ENCODE results near the gene ATP11A. TPM values are rescaled to one million over a fixed set of nuclear protein-coding genes. Genes with fewer than 3 reads are reported as not detected.
A peak's percentile ranks its signal among the peaks of the same experiment; 100 is the strongest.

The ATP11A gene
- total RNA-seq, 4 donors from 2014 or later = 23.3 to 35.5 (median 31.1) TPM

GRCh38 chr13:112898621-112899280 lies 208.9 kb downstream of the ATP11A start:
- intact Hi-C loops (cut with DNase I; ENCODE audit: low total_unique reads) = no loop called here
- WGBS, 2 donors = 77 to 88% methylated on average over 21 to 26 of the region's 26 CpGs
- TF ChIP-seq, protein P1, sequence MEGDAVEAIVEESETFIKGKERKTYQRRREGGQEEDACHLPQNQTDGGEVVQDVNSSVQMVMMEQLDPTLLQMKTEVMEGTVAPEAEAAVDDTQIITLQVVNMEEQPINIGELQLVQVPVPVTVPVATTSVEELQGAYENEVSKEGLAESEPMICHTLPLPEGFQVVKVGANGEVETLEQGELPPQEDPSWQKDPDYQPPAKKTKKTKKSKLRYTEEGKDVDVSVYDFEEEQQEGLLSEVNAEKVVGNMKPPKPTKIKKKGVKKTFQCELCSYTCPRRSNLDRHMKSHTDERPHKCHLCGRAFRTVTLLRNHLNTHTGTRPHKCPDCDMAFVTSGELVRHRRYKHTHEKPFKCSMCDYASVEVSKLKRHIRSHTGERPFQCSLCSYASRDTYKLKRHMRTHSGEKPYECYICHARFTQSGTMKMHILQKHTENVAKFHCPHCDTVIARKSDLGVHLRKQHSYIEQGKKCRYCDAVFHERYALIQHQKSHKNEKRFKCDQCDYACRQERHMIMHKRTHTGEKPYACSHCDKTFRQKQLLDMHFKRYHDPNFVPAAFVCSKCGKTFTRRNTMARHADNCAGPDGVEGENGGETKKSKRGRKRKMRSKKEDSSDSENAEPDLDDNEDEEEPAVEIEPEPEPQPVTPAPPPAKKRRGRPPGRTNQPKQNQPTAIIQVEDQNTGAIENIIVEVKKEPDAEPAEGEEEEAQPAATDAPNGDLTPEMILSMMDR (IDR thresholded peaks at IDR 0.05) = no peak
- no peak for TF ChIP-seq POLR2A (IDR thresholded peaks at IDR 0.05)
- H3K4me3 ChIP-seq (ENCODE audit: low read depth, poor library complexity, severe bottlenecking) = no peak overlapping the region
- no peak for DNase-seq (ENCODE audit: low spot score in 2 of 2)

DNA sequence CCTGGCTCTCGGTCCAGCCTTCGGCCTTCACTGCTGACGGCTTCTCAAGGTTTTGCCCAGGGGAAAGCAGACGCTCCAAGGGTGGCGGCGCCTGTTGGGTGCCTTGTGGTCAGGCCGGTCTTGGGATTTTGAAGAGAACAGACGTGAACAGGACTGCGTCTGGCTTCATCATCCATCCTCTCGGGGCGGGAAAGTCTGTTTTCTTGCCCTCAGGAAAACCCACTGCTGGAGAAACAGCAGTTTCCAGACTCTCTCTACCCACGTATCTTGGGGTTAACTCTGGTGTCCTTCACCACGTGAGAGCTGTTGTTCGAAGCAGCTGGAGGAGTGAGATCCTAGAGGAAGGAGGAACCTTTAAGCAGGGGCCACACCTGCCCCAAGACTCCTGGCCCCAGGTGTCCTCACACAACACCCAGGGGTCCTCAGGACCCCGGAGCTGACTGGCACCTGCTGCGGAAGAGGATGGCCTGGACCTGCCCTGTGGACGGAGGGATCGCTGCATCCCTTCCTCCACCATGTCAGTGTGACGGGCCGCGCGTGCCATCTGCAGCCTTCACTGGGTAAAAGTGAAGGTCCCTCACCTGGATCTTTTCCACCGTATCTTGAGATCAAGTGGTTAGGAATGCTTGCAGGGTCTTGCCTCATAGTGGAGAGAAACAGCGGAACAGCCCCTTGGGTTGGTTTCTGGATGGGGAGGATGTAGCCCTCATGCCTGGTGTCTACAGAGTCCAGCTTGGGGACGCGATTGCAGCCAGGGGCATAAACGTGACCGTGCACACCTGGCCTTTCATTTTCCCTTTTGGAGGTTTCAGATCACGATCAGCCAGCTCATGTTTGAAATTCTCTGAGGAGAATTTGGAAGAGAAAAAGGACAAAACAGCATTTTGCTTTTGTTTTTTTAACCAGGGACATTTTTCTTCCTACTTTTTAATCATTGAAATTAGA lies 209.7 kb downstream of the ATP11A start:
- TF ChIP-seq POLR2A (IDR thresholded peaks at IDR 0.05) = no peak
- TF ChIP-seq, protein P1 (IDR thresholded peaks at IDR 0.05) = no peak
- no peak overlapping the region for H3K4me3 ChIP-seq (ENCODE audit: low read depth, poor library complexity, severe bottlenecking)
- 84 to 90% methylated on average over 28 to 29 of the region's 29 CpGs for WGBS, 2 donors
- peak in 1 of 2 donors; percentile 62 for DNase-seq (ENCODE audit: low spot score in 2 of 2)
- intact Hi-C loops (cut with DNase I; ENCODE audit: low total_unique reads) = no loop called here

DNA sequence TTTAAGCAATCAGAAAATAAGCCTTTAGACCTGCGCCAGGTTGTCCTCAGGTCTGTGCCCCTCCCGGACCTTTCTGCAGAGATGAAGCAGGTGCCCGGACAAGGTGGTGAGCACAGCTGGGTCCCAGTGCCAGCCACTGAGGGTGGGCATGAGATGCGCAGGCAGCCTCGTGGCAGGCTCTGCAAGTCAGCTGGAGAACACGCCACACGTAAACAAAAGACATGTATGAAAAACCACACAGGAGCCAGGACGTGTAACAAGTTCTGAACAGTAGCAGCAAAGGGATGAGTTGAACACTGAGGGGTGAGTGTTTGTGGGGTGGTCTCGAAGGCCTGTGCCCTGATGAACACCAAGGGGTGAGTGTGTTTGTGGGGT lies 210.4 kb downstream of the ATP11A start:
- TF ChIP-seq POLR2A (IDR thresholded peaks at IDR 0.05) = no peak
- TF ChIP-seq, protein P1 (IDR thresholded peaks at IDR 0.05) = no peak
- intact Hi-C loops (cut with DNase I; ENCODE audit: low total_unique reads) = no loop called here
- WGBS, 2 donors = 78 to 83% methylated on average over 9 of the region's 9 CpGs
- H3K4me3 ChIP-seq (ENCODE audit: low read depth, poor library complexity, severe bottlenecking) = no peak overlapping the region
- DNase-seq (ENCODE audit: low spot score in 2 of 2) = peak in 1 of 2 donors; percentile 73

- peak in 1 of 2 donors; percentile 83 for DNase-seq (ENCODE audit: low spot score in 2 of 2)
- 87 to 90% methylated on average over 8 of the region's 8 CpGs for WGBS, 2 donors
- H3K4me3 ChIP-seq (ENCODE audit: low read depth, poor library complexity, severe bottlenecking) = no peak overlapping the region
- TF ChIP-seq, protein P1 (IDR thresholded peaks at IDR 0.05) = no peak
- TF ChIP-seq POLR2A (IDR thresholded peaks at IDR 0.05) = no peak
- intact Hi-C loops (cut with DNase I; ENCODE audit: low total_unique reads) = no loop called here
Measured at GRCh38 chr13:112900691-112901091, 210.9 kb downstream of the ATP11A start.

GRCh38 chr13:112902101-112902651 lies 212.3 kb downstream of the ATP11A start:
- intact Hi-C loops (cut with DNase I; ENCODE audit: low total_unique reads) = no loop called here
- DNase-seq (ENCODE audit: low spot score in 2 of 2) = peak in 1 of 2 donors; percentile 74
- 62 to 64% methylated on average over 14 of the region's 14 CpGs for WGBS, 2 donors
- TF ChIP-seq, protein P1 (IDR thresholded peaks at IDR 0.05) = no peak
- TF ChIP-seq POLR2A (IDR thresholded peaks at IDR 0.05) = no peak
- no peak overlapping the region for H3K4me3 ChIP-seq (ENCODE audit: low read depth, poor library complexity, severe bottlenecking)
